Transverse colon (tissue), 4 donors: ENCODE data around the gene NCBP2. TPM values are rescaled to one million over a fixed set of nuclear protein-coding genes. Genes with fewer than 3 reads are reported as not detected.

Experiments used
- DNase-seq: peaks from one replicate; pipeline ENCODE4 v3.0.0-alpha.2; 2019
- H3K27ac ChIP-seq, 4 donors: fragments of 200-600 bp; sonication (generic); 2 replicates each; pipeline ENCODE4 v1.5.1; 2016 to 2018; ENCODE audit warnings: inconsistent platforms in 4 of 4
- H3K27me3 ChIP-seq: fragments of 200-600 bp; sonication (generic); 2 replicates; pipeline ENCODE4 v1.5.1; 2017; ENCODE audit warnings: inconsistent platforms
- H3K36me3 ChIP-seq, 4 donors: fragments of 200-600 bp; sonication (generic); 2 replicates each; pipeline ENCODE4 v1.5.1; 2017 to 2019; ENCODE audit warnings: inconsistent platforms in 4 of 4
- H3K4me1 ChIP-seq, 4 donors: fragments of 200-600 bp; sonication (generic); 2 replicates each; pipeline ENCODE4 v1.5.1; 2017 to 2020; ENCODE audit warnings: inconsistent platforms in 4 of 4
- H3K4me3 ChIP-seq, 4 donors: fragments of 200-600 bp; sonication (generic); 1 replicate in 1 of 4; 2 replicates in 3 of 4; pipeline versions ENCODE4 v1.5.1 to v1.6.1; 2017 to 2019; ENCODE audit warnings: inconsistent platforms in 4 of 4
- H3K9me3 ChIP-seq, 2 donors: fragments of 200-600 bp; sonication (generic); 2 replicates each; pipeline ENCODE4 v1.5.1; 2017 to 2019; ENCODE audit warnings: inconsistent platforms in 2 of 2
- EP300 ChIP-seq: sonication (generic); formaldehyde crosslinking; IDR thresholded peaks from one replicate; pipeline ENCODE4 v1.6.1; 2017; ENCODE audit warnings: antibody characterized with exemption, low read depth
- POLR2A ChIP-seq: fragments of 450-650 bp; IDR thresholded peaks from one replicate; pipeline ENCODE4 v1.6.1; 2016; ENCODE audit warnings: antibody characterized with exemption, mild to moderate bottlenecking, moderate library complexity
- POLR2AphosphoS5 ChIP-seq, 3 donors: sonication (generic); formaldehyde crosslinking; IDR thresholded peaks; one replicate each; pipeline ENCODE4 v1.6.1; 2016; ENCODE audit warnings: antibody characterized with exemption in 3 of 3
- WGBS, 2 donors: methylation state at CpG; one replicate each; pipeline ENCODE4 v1.1.5; 2018; ENCODE audit warnings: low coverage in 1 of 2; 5-methylcytosine and 5-hydroxymethylcytosine counted together
- in situ Hi-C, 4 donors: fragments of 200-750 bp; cut with MboI; loops; one replicate each; pipeline versions ENCODE4 v1.15.0 to v1.15.1; 2017; ENCODE audit warnings: low sequenced_read_pairs in 3 of 4, low pct_ligation_motif_present in 1 of 4, low pct_unique_long_range_greater_than_20kb in 1 of 4
- intact Hi-C: fragments of 100-400 bp; cut with DNase I; formaldehyde crosslinking; loops from one replicate; pipeline ENCODE4 v1.15.1; 2023; ENCODE audit warnings: low total_unique reads
- total RNA-seq, 4 donors: library from RNA; depleted of rRNA; stranded (reverse); fragments of >200 nt; gene quantifications; one replicate each; pipeline ENCODE4 v1.1.0, GENCODE V29; 2016
- TF ChIP-seq, protein P1 (sequence below), 5 experiments: fragments of 200-600 bp in 3 of 5; fragments of 450-650 bp in 2 of 5; sonication (generic) in 3 of 5; IDR thresholded peaks; 1 replicate in 2 of 5; 2 replicates in 3 of 5; pipeline ENCODE4 v1.5.1; 2016 to 2017; ENCODE audit warnings: antibody characterized with exemption in 5 of 5, inconsistent platforms in 3 of 5, mild to moderate bottlenecking in 2 of 5, moderate library complexity in 1 of 5

Gene NCBP2
- total RNA-seq, 4 donors from 2014 or later = 6.8 to 36.9 (median 31.8) TPM

DNA sequence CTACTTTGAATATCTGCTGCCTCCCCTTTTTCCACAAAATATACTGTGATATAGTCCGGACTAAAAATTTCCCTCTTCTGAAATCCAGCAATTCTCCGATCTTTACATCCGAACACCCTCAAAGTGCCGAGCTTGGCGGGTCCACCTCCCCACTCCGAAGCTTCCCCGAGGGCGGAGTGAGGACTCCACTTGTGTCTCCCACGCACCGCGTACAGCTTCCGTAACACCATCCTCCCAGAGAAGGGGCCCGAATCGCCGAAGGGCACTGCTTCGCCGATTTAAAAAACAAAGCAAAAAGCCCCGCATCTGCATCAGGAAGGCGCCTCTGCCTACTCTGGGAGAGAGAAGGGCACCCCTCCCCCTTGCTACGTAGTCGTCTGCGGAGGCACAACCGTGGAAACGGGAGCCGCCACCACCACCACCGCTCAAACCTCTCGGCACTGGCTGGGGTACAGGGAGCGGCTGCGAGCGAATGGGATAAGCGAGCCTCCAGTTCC, 551 bp downstream of the NCBP2 start:
- in situ Hi-C loops (no loop called here), intact Hi-C loops (no loop called here)
- peaks cover 6 to 45% (median 20%) of the 10 kb centered on the region in 4 donors for H3K4me1 ChIP-seq
- H3K9me3 ChIP-seq = no peaks in the 10 kb centered on the region
- peak overlapping the region; percentile 93 to 99 (median 96) for H3K27ac ChIP-seq
- TF ChIP-seq, protein P1, sequence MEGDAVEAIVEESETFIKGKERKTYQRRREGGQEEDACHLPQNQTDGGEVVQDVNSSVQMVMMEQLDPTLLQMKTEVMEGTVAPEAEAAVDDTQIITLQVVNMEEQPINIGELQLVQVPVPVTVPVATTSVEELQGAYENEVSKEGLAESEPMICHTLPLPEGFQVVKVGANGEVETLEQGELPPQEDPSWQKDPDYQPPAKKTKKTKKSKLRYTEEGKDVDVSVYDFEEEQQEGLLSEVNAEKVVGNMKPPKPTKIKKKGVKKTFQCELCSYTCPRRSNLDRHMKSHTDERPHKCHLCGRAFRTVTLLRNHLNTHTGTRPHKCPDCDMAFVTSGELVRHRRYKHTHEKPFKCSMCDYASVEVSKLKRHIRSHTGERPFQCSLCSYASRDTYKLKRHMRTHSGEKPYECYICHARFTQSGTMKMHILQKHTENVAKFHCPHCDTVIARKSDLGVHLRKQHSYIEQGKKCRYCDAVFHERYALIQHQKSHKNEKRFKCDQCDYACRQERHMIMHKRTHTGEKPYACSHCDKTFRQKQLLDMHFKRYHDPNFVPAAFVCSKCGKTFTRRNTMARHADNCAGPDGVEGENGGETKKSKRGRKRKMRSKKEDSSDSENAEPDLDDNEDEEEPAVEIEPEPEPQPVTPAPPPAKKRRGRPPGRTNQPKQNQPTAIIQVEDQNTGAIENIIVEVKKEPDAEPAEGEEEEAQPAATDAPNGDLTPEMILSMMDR (IDR thresholded peaks at IDR 0.05) = no peak
- no peak for TF ChIP-seq POLR2AphosphoS5 (IDR thresholded peaks at IDR 0.05)
- no peak for TF ChIP-seq EP300
- no peak for TF ChIP-seq POLR2A
- peak; percentile 60 for DNase-seq
- no peaks in the 10 kb centered on the region for H3K27me3 ChIP-seq
- 0% methylated on average over 2 to 31 of the region's 31 CpGs for WGBS, 2 donors
- peak overlapping the region; percentile 86 to 100 (median 98) for H3K4me3 ChIP-seq
- H3K36me3 ChIP-seq = peaks cover 0 to 23% (median 10%) of the 10 kb centered on the region in 4 donors

DNA sequence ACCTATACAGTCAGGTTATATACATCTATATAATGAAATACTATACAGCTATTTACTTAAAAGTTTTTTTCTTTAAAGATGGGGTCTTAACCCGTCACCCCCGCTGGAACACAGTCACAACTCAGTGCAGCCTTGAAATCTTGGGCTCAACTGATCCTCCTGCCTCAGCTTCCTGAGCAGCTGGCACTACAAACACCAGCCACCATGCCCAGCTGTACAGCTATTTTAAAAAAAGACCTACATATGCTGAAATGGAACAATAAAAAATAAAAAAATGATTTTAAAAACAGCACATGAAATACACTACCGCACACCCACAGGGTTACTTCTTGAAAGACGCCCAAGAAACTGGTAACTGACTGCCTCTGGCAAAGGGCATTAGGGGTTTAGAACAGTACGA, 3.8 kb downstream of the NCBP2 start:
- no peak for DNase-seq
- H3K27ac ChIP-seq = no peak overlapping the region
- peaks cover 4 to 25% (median 17%) of the 10 kb centered on the region in 4 donors for H3K4me1 ChIP-seq
- 90 to 91% methylated on average over 4 to 5 of the region's 5 CpGs for WGBS, 2 donors
- in situ Hi-C loops = no loop called here
- TF ChIP-seq POLR2A = no peak
- TF ChIP-seq POLR2AphosphoS5 (IDR thresholded peaks at IDR 0.05) = no peak
- TF ChIP-seq, protein P1 (IDR thresholded peaks at IDR 0.05) = no peak
- TF ChIP-seq EP300 = no peak
- intact Hi-C loops = no loop called here
- no peak overlapping the region for H3K4me3 ChIP-seq
- H3K9me3 ChIP-seq = no peaks in the 10 kb centered on the region
- peaks cover 0 to 47% (median 21%) of the 10 kb centered on the region in 4 donors for H3K36me3 ChIP-seq
- H3K27me3 ChIP-seq = no peaks in the 10 kb centered on the region

DNA sequence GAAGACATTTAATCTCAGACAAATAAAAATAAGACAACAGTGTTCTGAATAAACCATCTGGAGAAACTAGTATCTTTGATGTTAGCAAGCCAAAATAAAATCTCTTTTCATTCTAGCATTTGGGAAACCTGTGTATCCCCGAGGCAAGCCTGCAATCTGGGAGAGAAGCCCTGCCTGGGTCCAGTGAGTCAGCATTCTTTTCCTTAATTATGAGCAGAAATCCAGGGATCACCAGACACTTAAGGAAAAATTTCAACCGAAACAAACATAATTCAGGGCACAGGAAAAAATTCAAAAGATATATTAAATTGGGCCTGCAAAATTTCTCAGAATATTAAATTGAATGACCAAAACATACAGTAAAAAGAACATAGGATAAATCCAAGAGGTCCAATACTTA, 4.2 kb downstream of the NCBP2 start:
- Histone ChIP-seq H3K4me1 (peaks cover 0 to 21% (median 13%) of the 10 kb centered on the region in 4 donors), H3K4me3 (no peak overlapping the region), H3K9me3 (no peaks in the 10 kb centered on the region), H3K27me3 (no peaks in the 10 kb centered on the region), H3K27ac (no peak overlapping the region), H3K36me3 (peaks cover 0 to 47% (median 21%) of the 10 kb centered on the region in 4 donors)
- DNase-seq = no peak
- WGBS, 2 donors = 74 to 88% methylated on average over 2 of the region's 2 CpGs
- no peak for TF ChIP-seq EP300
- TF ChIP-seq, protein P1 (IDR thresholded peaks at IDR 0.05) = no peak
- no peak for TF ChIP-seq POLR2AphosphoS5 (IDR thresholded peaks at IDR 0.05)
- no peak for TF ChIP-seq POLR2A
- intact Hi-C loops = no loop called here
- in situ Hi-C loops = no loop called here

DNA sequence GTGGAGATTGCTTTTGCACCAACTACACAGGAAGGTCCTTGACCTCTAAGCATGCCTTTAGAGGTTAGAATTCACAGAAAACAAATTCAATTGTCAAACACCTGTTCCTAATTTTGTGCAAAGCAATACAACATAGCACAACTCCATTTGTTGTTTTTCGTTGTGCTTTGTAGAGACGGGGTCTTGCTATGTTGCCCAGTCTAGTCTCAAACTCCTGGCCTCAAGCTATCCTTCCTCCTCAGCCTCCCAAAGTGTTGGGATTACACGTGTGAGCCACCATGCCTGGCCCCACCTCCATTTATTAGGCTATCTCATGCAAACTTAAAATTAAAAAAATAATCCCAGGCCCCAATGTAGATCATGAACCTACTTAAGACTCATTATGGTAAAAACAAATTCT, 6.0 kb downstream of the NCBP2 start:
- DNase-seq = no peak
- 83 to 86% methylated on average over 2 to 3 of the region's 3 CpGs for WGBS, 2 donors
- TF ChIP-seq POLR2AphosphoS5 (IDR thresholded peaks at IDR 0.05) = no peak
- no peak for TF ChIP-seq POLR2A
- TF ChIP-seq, protein P1 (IDR thresholded peaks at IDR 0.05) = no peak
- no peak for TF ChIP-seq EP300
- peaks cover 0 to 54% (median 25%) of the 10 kb centered on the region in 4 donors for H3K36me3 ChIP-seq
- in situ Hi-C loops (no loop called here), intact Hi-C loops (no loop called here)
- H3K4me3 ChIP-seq = no peak overlapping the region
- H3K9me3 ChIP-seq = no peaks in the 10 kb centered on the region
- no peak overlapping the region for H3K27ac ChIP-seq
- H3K4me1 ChIP-seq = peaks cover 0 to 18% (median 9%) of the 10 kb centered on the region in 4 donors
- no peaks in the 10 kb centered on the region for H3K27me3 ChIP-seq
